ELR (cell line): ENCODE data around the gene SLC6A4.
A peak's percentile ranks its signal among the peaks of the same experiment; 100 is the strongest.

Experiments
- DNase-seq: peaks from one replicate; pipeline ENCODE4 v3.0.0-alpha.2; 2015; ENCODE audit warnings: low read depth

SLC6A4 gene

GRCh38 chr17:30235386-30236296, at the start of gene SLC6A4:
SLC6A4 (minus strand) TSS chr17:30235697; CDS start chr17:30221958, 13,739 bp downstream.
- peak; percentile 13 for DNase-seq

DNA sequence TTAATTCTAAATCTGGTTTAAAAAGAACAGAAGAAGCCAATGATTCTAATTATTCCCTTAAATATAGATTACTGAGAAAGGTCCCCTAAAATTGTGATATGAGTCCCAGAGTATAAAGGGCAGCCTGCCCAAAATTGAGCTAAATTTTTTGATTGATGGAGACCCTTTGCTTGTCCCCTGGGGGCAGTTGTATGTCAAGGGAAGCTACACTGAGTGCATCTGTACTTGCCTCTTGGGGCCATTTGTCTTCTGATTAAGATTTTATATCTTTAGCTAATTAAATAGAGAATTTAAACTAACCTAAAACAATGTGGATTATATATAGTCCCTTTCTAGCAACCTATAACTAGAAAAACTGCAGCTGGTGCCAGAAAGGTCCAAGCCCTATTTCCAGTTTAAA, 43.7 kb upstream of the SLC6A4 start:
- DNase-seq, result no peak

- peak; percentile 52 for DNase-seq
These were observed 42.5 kb upstream of the SLC6A4 start for GRCh38 chr17:30278032-30278431.

DNA sequence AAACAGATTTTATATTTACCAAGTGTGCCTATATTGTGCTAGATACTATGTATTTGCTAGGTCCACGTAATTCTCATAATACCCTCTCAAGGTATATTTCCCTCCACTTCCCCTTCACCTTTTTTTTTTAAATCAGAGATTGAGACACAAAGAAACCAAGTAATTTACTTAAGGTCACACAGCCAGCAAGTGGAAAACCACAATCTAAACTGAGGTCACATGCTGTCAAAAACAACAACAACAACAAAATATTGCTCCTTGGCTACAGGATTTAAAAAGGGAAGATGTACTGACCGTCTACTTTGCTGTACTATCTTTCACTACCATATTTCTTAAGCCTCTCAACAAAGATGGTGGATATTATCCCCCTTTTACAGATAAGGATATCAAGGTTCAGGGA, 40.4 kb upstream of the SLC6A4 start:
- DNase-seq, result no peak

- DNase-seq, result no peak
These were observed 39.4 kb upstream of the SLC6A4 start for GRCh38 chr17:30274887-30275286.

GRCh38 chr17:30273373-30273772, 37.9 kb upstream of the SLC6A4 start:
- no peak for DNase-seq

- peak; percentile 83 for DNase-seq
These were observed 35.6 kb upstream of the SLC6A4 start for GRCh38 chr17:30271102-30271501.

DNA sequence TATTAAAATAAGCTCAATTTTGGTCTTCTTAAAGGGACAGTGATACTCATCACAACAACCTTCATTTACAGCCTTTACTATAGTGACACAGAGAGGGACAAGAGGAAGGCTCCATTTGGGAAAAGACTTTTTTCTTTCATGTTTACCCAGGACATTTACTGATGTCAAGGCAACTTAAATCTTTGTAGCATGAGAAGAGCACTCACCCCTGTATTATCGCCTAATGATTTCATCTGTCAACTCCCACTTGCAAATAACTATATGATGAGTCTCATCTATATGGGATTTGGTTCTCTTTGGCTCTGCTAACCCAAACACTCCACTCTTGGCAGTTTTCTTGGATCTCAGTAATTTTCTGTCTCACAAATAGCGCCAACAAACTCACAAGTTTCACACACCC, 32.1 kb upstream of the SLC6A4 start:
- DNase-seq, result peak; percentile 43

DNA sequence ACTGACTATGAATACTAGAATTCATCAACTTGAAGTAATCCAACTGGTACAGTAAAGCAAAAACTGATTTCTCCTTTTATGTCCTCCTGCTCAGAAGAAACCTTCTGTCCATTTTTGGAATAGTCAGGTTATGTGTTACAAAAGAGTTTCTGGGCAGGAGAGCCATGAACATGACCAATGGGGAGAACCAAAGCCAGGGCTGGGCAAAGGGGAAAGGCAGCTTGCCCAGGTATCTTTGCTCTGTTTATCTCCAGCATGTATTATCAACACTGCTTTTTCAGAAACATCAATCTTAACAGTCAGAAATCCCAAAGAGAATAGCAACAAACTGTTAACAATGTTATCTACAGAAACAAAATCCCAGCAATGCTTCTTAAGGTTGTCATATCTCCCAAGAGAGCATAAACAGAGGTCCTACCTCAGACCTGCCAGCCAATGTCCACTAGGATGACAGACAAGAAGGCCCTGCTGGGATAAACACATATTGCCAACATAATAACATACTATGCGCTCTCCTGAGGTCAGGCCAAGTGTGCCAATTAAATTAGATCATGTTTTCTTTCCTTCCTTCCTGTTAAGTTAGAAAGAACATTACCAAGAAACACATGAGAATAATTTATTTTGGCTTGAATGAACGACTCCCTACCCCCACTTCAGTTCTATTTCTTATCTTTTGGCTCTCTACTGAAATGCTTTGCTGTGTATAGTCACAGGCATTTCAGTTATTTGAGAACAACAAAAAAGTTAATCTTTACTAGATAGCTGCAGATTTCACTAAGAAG, 28.2 kb upstream of the SLC6A4 start:
- no peak for DNase-seq

- peak; percentile 43 for DNase-seq
These were observed 21.4 kb upstream of the SLC6A4 start for GRCh38 chr17:30256756-30257506.

DNA sequence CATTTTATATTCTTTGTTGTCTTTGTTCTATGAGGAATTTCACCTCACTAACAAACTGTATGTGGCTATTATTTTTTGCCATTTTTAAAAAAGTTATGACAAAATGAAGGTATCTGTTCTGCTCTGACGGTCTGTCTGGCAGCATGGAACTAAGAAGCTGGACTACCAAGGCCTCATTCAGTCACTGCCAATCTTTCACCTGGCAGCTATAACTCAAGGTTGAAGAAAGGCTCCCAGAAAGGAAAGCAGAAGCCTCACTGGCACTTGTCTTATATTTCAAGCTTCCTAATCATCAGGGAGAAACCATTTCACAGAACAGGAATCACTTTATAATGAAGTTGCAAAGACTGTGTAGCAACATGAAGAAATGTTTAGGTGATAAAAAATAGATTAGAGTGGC, 18.7 kb upstream of the SLC6A4 start:
- DNase-seq, result no peak

DNA sequence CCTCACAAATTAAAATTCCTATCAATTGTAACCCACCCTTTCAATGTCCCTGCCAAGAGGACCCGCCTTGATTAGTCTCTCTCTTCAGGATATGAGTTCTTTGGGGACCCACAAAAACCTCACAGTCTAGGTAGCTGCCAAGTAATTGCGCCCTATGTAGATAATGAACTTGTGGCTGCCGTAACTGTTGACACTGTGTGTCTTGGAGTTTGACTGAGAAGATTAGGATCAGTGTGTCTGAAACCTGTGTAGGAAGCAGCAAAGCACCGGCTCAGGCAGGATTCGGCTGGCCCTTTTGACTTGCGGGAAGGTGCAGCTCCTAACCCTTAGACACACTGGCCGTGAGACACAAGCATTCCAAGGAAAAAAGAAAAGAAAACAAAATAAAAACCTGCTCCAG, 17.8 kb upstream of the SLC6A4 start:
- no peak for DNase-seq

DNA sequence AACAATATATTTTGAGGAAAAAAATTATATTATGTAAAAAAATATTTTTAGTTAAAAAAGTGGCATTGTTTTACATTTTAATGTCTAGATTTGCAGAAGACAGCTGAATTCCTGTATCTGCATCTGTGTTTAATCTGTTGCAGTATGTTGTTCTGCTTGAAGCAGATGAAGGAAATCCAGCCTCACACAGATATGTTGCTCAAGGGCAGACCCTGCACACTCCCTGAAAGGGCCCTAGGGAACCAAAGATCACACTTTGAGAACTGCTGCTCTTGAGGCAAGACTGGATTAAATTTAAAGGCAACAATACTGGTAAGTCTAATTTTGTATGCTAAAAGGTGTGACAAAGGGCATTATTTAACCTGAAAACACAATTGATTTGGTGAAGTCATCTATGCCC, 16.4 kb upstream of the SLC6A4 start:
- DNase-seq, result no peak

DNA sequence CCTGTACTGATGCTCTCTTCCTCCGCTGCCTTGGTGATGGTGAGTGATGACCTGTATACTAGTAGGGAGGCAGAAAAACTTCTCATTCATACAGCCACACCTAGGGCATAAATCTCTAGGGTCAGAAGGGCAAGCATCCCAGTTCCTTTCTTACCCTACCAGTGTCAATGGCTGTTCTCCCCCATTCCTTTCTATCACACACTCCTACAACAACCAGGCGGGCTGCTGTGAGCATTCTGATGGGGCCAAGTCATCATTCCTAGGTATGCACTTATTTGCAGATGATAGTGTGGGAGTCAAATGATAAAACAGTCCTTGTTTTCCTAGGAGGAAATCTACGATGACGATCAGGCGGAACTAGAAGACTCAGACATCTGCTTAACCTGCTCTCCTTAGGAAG, 14.0 kb upstream of the SLC6A4 start:
- DNase-seq, result no peak

DNA sequence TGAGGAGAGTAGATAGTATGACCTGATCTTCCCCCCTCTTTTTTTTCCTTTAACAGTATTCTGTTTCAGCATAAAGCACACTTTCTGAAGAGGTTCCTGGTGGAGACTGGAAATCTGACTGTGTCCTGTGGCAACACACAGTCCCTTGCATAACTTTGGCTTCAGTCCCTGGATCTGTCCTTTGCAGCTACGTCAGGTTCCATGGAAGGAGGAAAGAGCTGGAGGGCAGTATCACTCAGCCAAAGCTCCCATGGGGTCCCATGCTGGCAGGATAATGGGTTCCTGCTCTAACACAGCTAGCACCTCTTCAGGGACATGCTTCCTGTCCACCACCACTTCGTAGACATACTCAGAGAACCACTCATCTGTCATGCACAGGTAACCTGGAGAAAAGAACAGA, 13.3 kb upstream of the SLC6A4 start:
- no peak for DNase-seq

GRCh38 chr17:30246460-30246859, 11.0 kb upstream of the SLC6A4 start:
- no peak for DNase-seq

DNA sequence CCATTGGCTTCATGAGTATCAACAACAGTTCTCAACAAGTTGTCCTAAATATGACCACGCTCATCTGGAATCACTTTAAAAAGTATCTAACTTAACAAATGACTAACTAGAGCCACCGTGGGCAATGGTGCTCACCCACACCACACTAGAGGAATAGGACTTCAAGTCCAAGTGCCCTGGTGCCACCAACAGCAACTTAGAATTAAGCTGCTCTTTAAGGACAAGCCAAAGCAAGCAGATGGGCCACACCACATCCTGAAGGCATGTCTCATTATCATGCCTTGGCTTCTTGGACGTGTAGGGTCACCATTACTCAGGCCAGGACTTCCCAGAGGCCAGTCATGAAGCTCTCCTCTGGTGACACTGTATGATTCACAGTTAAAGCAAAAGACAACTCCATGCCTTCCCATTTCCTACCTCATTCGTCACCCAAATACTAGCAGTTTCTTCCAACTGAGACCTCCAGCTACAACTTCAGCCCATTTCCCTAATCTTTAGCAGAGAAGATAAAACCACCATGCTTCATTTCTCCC, 9.4 kb upstream of the SLC6A4 start:
- peak; percentile 94 for DNase-seq

- DNase-seq, result no peak
These were observed 8.1 kb upstream of the SLC6A4 start for GRCh38 chr17:30243568-30243967.

- DNase-seq, result no peak
These were observed 7.5 kb upstream of the SLC6A4 start for GRCh38 chr17:30243002-30243401.

GRCh38 chr17:30241051-30241450, 5.6 kb upstream of the SLC6A4 start:
- no peak for DNase-seq

- DNase-seq, result no peak
These were observed 4.7 kb upstream of the SLC6A4 start for GRCh38 chr17:30240177-30240576.

DNA sequence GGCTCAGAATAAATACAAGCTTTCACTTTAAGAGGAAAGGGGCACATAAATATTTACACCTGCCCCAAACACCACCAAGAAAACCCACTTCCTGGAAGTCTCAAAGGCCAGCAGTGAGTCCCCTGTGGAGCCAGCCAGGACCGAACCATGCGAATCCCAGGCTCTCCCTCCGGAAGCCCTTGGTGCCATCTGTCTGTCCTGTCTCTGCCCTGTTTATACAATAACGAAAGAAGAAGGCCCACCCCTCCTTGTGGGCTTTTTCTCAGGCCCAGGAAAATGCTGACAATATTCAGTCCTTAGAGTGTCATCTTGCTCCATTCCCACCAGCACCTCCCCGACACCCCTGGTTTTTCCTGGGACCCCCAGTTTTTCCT, 3.6 kb upstream of the SLC6A4 start:
- no peak for DNase-seq
